Tibial nerve (tissue), 4 donors: ENCODE results near the gene CIZ1. TPM values are rescaled to one million over a fixed set of nuclear protein-coding genes. Genes with fewer than 3 reads are reported as not detected.

Experiments
- DNase-seq, 2 donors: peaks; one replicate each; pipeline ENCODE4 v3.0.0-alpha.2; 2019; ENCODE audit warnings: low spot score in 2 of 2
- H3K27ac ChIP-seq, 4 donors: fragments of 200-600 bp; sonication (generic) in 3 of 4; one replicate each; pipeline ENCODE4 v1.5.1; 2017 to 2019; ENCODE audit warnings: mild to moderate bottlenecking in 1 of 4
- H3K27me3 ChIP-seq, 2 donors: fragments of 200-600 bp; sonication (generic) in 1 of 2; one replicate each; pipeline versions ENCODE4 v1.5.1 to v1.6.0; 2017 to 2019
- H3K36me3 ChIP-seq, 3 donors: fragments of 200-600 bp; sonication (generic); one replicate each; pipeline ENCODE4 v1.5.1; 2018 to 2019
- H3K4me1 ChIP-seq, 4 donors: fragments of 200-600 bp; sonication (generic) in 3 of 4; one replicate each; pipeline ENCODE4 v1.5.1; 2017 to 2019
- H3K4me3 ChIP-seq, 4 donors: fragments of 200-600 bp; sonication (generic) in 3 of 4; one replicate each; pipeline ENCODE4 v1.5.1; 2017 to 2019; ENCODE audit warnings: mild to moderate bottlenecking in 1 of 4, moderate library complexity in 1 of 4
- H3K9me3 ChIP-seq, 4 donors: fragments of 200-600 bp; sonication (generic) in 3 of 4; one replicate each; pipeline ENCODE4 v1.5.1; 2017 to 2019
- EP300 ChIP-seq, 2 donors: sonication (generic); formaldehyde crosslinking; IDR thresholded peaks; one replicate each; pipeline ENCODE4 v1.6.1; 2017; ENCODE audit warnings: antibody characterized with exemption in 2 of 2, mild to moderate bottlenecking in 1 of 2
- POLR2A ChIP-seq, 2 donors: fragments of 450-650 bp; IDR thresholded peaks; one replicate each; pipeline ENCODE4 v1.6.1; 2017; ENCODE audit warnings: antibody characterized with exemption in 2 of 2, mild to moderate bottlenecking in 2 of 2, moderate library complexity in 2 of 2
- WGBS, 2 donors: methylation state at CpG; one replicate each; pipeline ENCODE4 v1.1.5; 2018; 5-methylcytosine and 5-hydroxymethylcytosine counted together
- total RNA-seq, 4 donors: library from RNA; depleted of rRNA; stranded (reverse); fragments of >200 nt; gene quantifications; one replicate each; pipeline ENCODE4 v1.1.0, GENCODE V29; 2016
- TF ChIP-seq, protein P1 (sequence below), 5 experiments: fragments of 200-600 bp in 3 of 5; fragments of 450-650 bp in 2 of 5; sonication (generic) in 3 of 5; IDR thresholded peaks; one replicate each; pipeline ENCODE4 v1.5.1; 2016 to 2019; ENCODE audit warnings: antibody characterized with exemption in 5 of 5, mild to moderate bottlenecking in 3 of 5, moderate library complexity in 2 of 5

The CIZ1 gene
- total RNA-seq, 4 donors from 2014 or later, result 59.4 to 99.3 (median 71.4) TPM

DNA sequence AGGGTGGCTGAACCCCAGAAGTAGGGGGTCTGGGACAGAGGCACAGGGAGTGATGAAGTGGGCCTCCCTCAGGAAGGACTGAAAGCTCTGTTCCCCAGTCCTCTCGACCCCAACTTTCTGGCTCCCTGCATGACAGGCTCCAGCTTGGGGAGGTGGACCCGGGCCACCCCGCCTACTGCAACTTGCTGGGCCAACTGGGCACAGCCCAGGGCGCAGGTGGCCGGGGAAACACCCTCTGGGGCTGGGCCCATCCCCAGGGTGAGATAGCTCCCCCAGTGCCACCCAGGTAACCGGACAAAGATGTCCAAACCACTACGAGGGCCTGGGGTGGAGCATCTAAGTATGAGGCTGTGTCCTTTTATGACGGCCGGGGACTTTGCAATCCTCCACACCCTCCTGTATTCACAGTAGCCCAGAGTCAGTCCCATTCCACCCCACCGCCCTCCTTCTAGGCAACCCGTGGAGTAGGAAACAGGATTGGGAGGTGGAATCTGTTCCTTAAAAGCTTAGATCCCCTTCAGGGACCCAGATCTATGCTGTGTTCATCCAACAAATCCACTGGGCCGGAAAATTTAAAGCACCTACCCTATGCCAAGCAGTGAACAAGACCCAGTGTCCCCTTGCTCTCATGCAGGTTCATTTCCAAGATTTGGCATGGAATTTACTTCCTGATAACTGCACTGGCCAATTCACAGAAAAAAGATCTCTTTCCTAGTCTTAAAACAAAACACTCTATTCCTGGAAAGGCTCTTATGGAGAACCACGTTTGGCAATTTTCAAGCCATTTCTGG is 31.7 kb upstream of the CIZ1 start:
- H3K36me3 ChIP-seq, result peaks cover 0 to 42% (median 0%) of the 10 kb centered on the region in 3 donors
- H3K9me3 ChIP-seq, result no peaks in the 10 kb centered on the region
- no peak for TF ChIP-seq EP300 (IDR thresholded peaks at IDR 0.05)
- TF ChIP-seq, protein P1, sequence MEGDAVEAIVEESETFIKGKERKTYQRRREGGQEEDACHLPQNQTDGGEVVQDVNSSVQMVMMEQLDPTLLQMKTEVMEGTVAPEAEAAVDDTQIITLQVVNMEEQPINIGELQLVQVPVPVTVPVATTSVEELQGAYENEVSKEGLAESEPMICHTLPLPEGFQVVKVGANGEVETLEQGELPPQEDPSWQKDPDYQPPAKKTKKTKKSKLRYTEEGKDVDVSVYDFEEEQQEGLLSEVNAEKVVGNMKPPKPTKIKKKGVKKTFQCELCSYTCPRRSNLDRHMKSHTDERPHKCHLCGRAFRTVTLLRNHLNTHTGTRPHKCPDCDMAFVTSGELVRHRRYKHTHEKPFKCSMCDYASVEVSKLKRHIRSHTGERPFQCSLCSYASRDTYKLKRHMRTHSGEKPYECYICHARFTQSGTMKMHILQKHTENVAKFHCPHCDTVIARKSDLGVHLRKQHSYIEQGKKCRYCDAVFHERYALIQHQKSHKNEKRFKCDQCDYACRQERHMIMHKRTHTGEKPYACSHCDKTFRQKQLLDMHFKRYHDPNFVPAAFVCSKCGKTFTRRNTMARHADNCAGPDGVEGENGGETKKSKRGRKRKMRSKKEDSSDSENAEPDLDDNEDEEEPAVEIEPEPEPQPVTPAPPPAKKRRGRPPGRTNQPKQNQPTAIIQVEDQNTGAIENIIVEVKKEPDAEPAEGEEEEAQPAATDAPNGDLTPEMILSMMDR (IDR thresholded peaks at IDR 0.05), result no peak
- TF ChIP-seq POLR2A (IDR thresholded peaks at IDR 0.05), result no peak
- H3K4me3 ChIP-seq, result no peak overlapping the region
- no peak for DNase-seq
- no peaks in the 10 kb centered on the region for H3K27me3 ChIP-seq
- H3K4me1 ChIP-seq, result peaks cover 0 to 12% (median 0%) of the 10 kb centered on the region in 4 donors
- 85 to 88% methylated on average over 13 of the region's 13 CpGs for WGBS, 2 donors
- H3K27ac ChIP-seq, result no peak overlapping the region

DNA sequence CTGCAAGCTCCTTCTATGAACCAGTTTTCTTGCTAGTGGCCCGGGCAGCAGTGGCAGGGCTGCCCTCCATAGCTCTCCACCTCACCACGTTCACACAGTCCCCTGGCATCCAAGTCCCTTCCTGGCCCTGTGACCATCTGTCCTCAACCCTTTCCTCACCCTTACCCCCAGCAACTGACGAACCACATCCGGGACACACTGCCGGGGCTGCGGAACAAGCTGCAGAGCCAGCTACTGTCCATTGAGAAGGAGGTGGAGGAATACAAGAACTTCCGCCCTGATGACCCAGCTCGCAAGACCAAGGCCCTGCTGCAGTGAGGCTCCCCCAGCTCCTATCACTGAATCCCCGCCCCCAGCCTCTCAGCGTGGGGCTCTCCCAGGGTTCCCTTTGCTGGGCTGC is 30.7 kb upstream of the CIZ1 start:
- TF ChIP-seq POLR2A (IDR thresholded peaks at IDR 0.05) (no peak), EP300 (IDR thresholded peaks at IDR 0.05) (no peak)
- TF ChIP-seq, protein P1 (IDR thresholded peaks at IDR 0.05), result no peak
- Histone ChIP-seq H3K27me3 (no peaks in the 10 kb centered on the region), H3K27ac (no peak overlapping the region), H3K36me3 (peaks cover 0 to 42% (median 0%) of the 10 kb centered on the region in 3 donors), H3K4me1 (peaks cover 0 to 18% (median 0%) of the 10 kb centered on the region in 4 donors), H3K9me3 (no peaks in the 10 kb centered on the region), H3K4me3 (no peak overlapping the region)
- DNase-seq, result no peak
- WGBS, 2 donors, result 82 to 86% methylated on average over 10 of the region's 10 CpGs

DNA sequence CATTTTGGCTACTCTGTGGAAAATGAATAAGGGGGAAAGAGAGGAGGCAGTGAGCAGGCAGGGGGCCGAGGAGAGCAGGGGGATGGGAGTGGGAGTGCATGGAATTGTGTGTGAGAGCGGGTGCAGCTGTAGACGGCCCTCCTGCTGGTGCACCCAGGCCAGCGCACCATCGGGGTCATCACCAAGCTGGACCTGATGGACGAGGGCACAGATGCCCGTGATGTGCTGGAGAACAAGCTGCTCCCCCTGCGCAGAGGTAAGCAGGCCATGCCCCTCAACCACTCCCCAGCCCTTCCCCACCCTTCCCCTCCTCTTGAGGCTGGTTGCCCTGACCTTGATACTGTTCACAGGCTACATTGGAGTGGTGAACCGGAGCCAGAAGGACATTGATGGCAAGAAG is 28.5 kb upstream of the CIZ1 start:
- 85 to 89% methylated on average over 9 of the region's 9 CpGs for WGBS, 2 donors
- DNase-seq, result no peak

DNA sequence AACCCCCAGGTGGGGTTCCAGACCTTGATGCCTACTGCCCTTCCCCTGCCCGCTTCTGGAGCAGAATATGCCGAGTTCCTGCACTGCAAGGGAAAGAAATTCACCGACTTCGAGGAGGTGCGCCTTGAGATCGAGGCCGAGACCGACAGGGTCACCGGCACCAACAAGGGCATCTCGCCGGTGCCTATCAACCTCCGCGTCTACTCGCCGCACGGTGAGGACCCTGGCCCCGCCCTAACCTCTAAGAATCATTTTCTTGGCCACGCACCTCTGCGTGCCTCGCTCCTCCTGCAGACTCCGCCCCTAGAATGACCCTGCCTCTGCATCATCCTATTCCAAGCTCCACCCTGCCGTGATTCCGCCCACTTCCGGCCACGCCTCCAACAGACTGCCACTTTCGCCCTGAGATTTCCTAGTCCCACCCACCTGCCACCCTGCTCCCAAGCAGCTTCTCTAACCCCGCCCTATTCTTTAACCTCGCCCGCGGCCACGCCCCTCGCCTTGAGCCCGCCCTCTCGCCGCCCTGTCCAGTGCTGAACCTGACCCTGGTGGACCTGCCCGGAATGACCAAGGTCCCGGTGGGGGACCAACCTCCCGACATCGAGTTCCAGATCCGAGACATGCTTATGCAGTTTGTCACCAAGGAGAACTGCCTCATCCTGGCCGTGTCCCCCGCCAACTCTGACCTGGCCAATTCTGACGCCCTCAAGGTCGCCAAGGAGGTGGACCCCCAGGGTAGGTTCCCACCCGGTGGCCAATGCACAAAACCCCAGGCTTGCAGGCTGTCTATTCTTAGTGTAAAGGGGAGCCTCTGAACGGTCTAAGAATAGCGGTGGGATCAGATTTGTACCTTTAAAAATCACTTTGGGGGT is 27.4 kb upstream of the CIZ1 start:
- no peaks in the 10 kb centered on the region for H3K27me3 ChIP-seq
- H3K36me3 ChIP-seq, result peaks cover 0 to 32% (median 0%) of the 10 kb centered on the region in 3 donors
- H3K4me1 ChIP-seq, result peaks cover 0 to 44% (median 0%) of the 10 kb centered on the region in 4 donors
- peak overlapping the region; percentile 3 to 50 (median 34) for H3K4me3 ChIP-seq
- 27 to 32% methylated on average over 47 of the region's 47 CpGs for WGBS, 2 donors
- H3K27ac ChIP-seq, result peak overlapping the region in 2 of 4 donors; percentile 32 to 64
- peak; percentile 78 to 88 for DNase-seq
- no peaks in the 10 kb centered on the region for H3K9me3 ChIP-seq
- TF ChIP-seq EP300 (IDR thresholded peaks at IDR 0.05) (peak; percentile 15 to 17), POLR2A (IDR thresholded peaks at IDR 0.05) (peak in 1 of 2 donors; percentile 35)
- TF ChIP-seq, protein P1 (IDR thresholded peaks at IDR 0.05), result no peak

More for the DNA sequence above, 28.5 kb upstream of the CIZ1 start:
- no peaks in the 10 kb centered on the region for H3K27me3 ChIP-seq
- H3K36me3 ChIP-seq, result peaks cover 0 to 39% (median 0%) of the 10 kb centered on the region in 3 donors
- no peaks in the 10 kb centered on the region for H3K9me3 ChIP-seq
- peaks cover 0 to 37% (median 0%) of the 10 kb centered on the region in 4 donors for H3K4me1 ChIP-seq
- TF ChIP-seq, protein P1 (IDR thresholded peaks at IDR 0.05), result no peak
- TF ChIP-seq EP300 (IDR thresholded peaks at IDR 0.05) (no peak), POLR2A (IDR thresholded peaks at IDR 0.05) (no peak)
- no peak overlapping the region for H3K4me3 ChIP-seq
- no peak overlapping the region for H3K27ac ChIP-seq
